ENCODE results near the gene GALNT10. TPM values are rescaled to one million over a fixed set of nuclear protein-coding genes. Genes with fewer than 3 reads are reported as not detected.

GALNT10 gene
- total RNA-seq, 1 donor from 2014 or later: 31.8 TPM

DNA sequence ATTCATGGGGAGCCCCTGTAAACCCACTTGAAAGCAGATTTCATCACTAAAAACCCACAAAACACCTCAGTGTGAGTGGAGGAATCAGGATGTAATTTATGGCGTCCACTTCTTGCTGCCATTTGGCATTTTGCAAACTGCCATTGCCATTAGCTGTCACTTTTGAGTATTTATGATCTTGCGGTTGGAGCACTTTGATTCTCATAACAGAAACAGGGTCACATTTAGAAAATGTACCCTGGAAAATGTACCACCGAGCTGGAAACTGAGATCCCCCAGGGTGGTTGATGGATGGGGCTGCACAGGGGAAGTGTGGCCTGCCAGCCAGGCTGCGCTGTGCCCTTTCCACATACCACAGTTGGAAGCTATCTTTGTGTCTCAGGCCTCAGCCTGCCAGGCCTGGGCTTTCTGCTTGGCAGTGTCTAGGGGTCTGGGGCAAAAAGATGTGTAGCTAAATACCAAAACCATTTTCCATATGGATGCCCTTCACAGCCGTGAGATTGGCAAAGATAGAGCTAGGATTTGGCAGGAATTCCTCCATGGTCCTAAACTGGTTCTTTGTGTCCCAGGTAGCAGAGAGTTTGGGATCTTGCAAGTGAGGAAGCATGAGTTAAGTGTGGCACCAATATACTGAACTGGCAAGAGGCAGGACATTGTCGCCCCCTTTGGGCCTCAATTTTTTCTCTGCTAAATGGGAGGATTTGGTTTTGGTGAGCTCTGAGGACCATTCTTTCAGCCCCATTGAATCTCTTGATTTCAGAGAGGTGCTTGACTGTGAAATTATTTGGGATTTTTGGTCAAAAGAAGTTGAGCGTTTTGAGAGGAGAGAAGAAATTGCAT, 46.2 kb downstream of the GALNT10 start:
- DNase-seq (ENCODE audit: low spot score): no peak

DNA sequence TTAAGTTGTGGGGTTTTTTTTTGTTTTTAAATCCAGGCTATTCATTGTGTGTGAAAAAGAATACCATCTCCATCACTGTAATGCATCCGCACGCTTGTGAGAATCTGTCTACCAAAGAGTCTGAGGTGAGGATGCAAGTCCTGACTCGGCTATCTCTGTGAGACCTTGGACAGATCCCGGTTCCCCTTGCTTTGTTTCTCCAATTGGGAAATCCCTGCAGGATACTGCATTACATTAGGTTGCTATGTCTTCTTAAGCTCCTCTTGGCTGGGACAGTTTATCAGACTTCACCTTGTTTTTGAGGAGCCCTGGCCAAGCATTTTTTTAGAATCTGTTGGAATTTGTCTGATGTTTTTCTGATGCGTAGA, 46.8 kb downstream of the GALNT10 start:
- DNase-seq (ENCODE audit: low spot score): no peak

DNA sequence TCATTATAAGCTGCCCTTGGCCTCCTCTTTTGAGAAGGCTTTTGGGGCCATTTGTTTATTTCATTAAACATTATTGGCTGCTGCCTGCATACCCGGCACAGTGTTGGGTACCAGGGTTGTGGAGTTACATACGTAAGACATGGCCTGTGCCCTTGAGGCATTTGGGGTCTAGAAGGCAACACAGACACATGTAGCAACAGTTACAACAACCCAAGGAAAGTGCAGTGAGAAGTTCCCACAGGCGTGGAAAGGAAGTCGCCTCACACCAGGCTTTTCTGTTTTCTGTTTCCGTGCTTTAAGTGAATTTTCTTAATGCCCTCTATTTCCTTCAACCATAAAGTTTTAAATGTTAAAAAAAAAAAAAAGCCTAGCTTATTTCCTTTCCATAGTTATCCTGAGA, 47.4 kb downstream of the GALNT10 start:
- no peak for DNase-seq (ENCODE audit: low spot score)

DNA sequence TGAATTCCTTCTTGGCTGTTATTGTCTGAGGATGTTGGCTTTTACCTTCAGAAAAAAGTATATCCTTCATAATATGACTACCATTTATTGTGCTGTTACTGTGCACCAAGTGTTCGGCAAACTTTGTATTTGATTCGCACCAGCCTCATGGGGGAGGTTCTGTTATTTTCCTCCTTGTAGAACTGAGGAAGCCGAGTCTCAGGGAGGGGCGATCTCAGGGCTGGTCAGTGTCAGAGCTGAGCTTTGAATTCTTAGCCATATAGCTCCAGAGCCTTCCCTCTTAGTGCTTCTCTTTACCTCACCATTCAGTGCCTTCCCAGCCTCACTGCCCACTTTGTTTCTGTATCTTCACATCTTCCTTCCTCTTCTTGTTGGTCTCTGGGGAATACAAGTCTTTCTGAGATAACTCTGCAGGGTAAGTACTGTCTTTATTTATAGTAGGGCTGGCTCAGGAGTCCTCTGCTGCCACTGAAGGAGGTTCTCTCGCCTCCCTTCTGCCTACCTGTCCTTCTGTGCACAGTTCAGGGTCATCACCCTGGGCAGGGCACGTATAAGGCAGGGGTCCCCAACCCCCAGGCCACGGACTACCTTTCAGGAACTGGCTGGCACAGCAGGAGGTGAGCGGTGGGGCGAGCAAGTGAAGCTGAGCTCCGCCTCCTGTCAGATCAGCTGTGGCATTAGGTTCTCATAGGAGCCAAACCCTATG, 48.4 kb downstream of the GALNT10 start:
- DNase-seq (ENCODE audit: low spot score): no peak

DNA sequence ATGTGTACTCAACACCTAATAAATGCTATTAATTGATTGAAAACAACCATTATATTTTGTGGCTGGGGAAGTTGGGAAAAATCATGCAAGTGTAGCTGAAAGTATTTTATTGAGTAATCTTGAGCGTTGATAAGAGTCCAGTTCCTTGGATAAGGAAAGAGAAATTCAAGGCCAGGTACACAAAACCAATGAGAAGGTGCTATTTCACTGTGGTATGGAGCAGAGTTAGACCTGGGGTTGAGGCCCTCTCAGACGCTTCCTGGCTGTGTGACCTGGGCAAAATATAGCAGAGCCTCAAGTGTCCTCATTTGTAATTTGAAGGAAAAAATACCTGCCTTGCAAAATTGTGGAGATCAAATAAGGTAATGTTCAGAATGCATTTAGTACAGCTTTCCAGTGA, 50.1 kb downstream of the GALNT10 start:
- DNase-seq (ENCODE audit: low spot score): no peak

DNA sequence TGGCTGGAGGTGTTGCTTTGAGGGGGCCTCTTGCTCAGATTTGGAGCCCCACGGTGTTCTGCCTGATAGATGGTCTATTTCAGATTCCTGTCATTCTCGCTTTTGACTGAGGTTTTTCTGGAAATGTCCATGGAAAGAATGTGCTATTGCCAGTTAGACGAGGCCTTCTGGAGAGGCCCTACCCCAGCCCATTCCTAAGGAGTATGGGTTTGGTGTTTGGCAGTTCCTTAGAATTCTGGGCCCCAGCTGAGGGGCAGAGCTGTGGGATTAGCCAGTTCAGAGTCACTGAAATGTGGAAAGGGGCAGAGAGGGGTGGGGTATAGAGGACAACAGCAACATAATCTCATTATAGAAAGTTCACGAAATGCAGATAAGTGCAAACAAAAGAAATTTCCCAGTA, 50.5 kb downstream of the GALNT10 start:
- peak; percentile 42 for DNase-seq (ENCODE audit: low spot score)

DNA sequence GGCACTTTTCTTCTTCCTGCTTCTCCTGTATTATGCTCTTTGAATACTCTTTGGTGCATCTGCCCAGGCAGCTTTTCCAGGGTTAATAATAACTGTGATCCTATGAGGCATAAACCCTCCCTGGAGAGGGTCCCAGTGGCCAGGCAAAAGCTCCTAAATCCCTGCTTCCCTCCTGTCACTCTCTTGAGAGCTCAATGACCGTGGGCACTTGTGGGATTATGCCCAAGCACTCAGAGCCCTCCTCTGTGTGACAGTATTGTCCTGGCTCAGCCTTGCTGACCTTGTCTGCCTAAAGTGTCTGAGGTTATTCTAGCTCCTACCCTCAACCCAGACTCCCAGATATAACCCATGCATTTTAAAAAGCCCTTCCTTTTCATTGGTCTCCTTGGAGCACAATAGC, 51.9 kb downstream of the GALNT10 start:
- no peak for DNase-seq (ENCODE audit: low spot score)

DNA sequence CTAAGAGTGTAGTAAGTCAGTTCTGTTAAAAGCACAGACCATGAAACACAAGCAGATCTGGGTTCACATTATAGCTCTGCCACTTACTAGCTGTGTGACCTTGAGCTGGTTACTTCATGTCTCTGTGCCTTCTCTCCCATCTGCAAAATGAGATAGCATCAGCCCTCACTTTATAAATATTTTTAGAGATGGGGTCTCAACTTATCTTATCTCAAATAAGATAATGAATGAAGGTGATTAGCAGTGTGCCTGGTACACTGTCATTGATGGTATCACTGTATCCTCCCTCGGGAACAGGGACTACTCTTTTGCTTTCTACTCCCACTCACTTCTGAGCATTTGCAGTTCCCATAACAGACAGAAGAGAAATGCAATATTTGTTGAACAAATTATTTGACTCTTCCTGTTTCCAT, 52.4 kb downstream of the GALNT10 start:
- DNase-seq (ENCODE audit: low spot score): no peak

DNA sequence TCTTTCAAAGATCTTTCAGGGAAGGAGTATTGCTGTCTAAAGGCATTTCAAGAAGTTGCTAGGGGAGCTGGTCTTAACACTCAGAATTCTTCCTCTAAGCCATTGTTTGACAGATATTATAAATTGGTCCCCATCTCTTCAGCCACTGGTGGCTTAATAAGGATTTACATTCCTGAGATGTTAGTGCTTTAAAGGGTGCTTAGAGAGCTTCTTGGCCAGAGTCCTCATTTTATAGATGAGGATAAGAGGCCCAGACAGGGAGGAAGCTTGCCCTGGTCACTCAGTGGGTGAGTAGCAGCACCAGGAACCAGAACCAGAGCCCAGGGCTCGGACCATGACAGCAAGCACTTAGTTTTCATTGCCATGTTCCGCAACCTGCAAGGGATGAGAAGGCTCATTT, 53.2 kb downstream of the GALNT10 start:
- peak; percentile 81 for DNase-seq (ENCODE audit: low spot score)

DNA sequence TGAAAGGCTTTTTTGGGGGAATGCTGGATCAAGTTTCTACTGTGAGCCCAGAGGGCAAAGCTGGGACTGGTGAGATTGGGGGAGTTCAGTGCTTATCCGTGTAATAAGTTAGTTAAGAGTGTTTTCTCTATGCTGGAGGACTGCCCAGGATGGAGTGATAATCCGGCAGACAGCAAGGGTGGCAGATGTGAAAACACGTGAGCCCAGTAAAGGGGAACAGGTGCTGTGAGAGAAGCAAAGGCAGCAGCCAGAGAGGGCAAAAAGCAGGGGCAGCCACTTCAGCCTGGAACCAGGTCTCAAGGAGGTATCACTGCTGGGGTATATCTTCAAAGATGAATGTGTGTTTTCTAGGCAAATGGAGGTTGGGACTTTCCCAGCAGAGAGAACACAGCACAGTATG, 53.9 kb downstream of the GALNT10 start:
- DNase-seq (ENCODE audit: low spot score): no peak

DNA sequence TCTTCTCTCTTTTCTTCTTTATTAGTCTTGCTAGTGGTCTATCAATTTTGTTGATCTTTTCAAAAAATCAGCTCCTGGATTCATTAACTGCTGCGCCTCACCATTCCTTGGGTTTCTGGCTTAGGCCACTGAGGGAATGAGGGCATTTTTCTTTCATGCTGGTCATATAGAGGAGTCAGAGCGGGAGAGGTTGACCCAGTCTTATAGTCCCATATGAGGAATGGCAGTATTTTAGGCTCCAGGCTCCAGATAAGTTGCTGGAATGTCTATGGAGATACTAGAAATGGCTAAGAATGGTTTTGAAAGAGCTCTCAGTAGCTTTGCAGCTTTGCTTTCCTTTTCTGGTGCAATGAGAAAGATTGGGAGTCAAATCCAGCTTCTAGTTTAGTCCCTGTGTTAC, 58.2 kb downstream of the GALNT10 start:
- DNase-seq (ENCODE audit: low spot score): peak; percentile 36

DNA sequence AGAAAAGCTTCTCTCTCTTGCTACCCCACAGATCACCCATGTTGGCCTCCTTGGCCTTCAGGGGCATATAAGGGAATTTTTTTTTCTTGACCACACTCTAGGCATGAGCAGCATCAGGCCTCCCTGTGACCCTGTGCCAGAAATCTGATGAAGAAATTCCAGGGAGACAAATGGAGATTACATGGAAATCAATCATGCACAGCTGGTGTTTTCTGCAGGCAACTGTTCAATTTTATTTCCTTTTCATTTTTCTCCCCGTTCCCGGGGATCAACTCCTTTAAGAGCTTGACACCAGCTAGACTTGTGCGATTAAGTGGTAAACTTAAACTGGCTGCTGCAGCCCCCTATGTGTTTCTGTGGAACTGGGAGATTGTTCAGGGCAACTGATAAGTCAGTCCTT, 59.3 kb downstream of the GALNT10 start:
- peak; percentile 60 for DNase-seq (ENCODE audit: low spot score)

DNA sequence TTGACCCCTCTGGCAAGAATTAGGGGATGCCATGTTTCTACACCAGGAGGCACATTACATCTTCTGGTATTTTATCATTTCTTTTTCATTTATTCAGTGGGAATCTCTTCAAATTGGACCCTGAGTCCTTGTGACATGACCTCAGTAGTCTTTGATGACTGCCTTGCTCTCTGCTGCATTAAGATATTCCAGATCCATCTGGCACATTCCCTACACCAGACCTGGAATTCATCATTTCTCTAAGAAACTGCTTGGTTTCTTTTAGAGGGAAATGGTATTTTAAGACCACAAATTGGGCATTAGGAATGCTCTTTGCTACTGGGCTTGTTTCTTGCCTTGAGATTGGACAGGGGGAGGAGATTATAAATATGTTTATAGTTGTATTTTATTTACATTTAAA, 61.0 kb downstream of the GALNT10 start:
- DNase-seq (ENCODE audit: low spot score): peak; percentile 81

DNA sequence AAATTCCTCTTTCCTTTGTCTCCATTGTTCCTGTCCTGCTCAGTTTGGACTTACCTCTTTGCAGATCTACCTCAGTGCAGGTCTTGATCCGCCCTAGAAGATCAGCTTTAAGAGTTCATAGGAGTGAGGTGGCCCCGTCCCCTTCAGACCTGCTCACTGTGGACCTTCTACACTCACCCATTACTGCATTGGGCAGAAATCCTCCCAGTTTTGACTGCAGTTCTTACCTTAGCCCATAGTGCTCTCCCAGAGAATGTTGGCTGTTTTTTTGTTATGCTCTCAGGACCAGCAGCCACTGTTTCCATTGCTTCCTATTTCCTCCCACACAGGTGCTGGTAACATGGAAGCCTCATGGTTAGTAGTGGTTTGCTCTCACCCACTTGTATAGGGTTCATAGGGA, 63.3 kb downstream of the GALNT10 start:
- no peak for DNase-seq (ENCODE audit: low spot score)

DNA sequence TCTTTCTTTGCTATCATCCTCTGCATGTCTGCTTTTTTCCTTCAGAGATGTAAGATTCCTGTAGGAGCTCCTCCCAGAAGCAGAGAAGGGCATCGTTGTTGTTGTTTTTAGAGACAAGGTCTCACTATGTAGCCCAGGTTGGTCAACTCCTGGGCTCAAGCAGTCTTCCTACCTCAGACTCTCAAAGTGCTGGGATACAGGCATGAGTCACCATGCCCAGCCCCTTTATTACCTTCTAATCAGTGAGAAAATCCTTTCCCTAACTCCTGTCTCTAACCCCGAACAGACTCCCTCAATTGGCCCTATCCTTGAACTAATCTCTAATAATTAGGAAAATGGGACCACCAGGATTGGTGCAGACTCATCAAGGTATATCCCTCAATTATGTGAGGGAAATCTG, 64.4 kb downstream of the GALNT10 start:
- no peak for DNase-seq (ENCODE audit: low spot score)

DNA sequence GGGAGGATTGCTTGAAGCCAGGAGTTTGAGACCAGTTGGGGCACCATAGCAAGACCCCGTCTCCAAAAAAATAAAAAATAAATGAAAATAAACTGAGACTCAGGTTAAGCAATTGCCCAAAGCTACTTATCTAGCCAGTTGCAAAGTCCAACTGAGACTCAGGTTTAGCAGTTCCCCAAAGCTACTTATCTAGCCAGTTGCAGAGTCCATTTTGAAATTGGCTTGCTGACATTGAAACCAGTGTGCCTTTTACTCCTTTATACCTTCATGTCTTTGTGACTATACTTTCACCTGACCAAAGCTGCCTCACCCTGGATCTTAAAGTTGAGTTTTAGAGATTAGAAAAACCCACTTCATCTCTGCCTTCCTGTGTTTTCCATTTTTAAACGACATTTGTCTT, 66.5 kb downstream of the GALNT10 start:
- DNase-seq (ENCODE audit: low spot score): no peak

DNA sequence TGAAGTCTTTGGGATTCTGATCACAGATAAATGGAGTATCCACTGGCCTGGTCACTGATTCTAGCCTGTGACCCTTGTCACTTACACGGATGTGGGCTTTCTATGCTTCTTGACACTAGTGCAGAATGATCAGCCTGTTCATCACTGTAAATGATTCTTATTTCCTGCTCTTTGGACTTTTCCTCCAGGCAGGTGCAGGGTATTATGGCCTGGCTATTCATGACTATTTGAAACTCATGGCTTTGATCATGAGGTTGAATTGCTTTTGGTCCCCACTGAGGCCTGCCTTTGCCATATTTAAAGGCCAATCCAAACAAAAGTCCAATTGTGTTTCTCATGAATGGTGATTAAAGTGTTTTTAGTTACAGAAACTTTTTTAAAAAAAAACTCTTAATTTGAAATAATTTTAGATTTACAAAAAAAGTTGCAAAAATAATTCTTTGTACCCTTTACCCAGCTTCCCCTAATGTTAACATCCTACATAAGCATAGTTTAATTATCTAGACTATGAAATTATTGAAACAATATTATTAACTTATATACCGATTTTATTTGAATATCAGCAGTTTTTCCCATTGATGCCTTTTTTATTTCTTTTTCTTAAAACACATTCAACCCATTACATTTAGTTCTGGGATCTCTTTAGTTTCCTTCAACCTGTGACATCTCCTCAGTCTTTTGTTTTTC, 68.1 kb downstream of the GALNT10 start:
- no peak for DNase-seq (ENCODE audit: low spot score)

DNA sequence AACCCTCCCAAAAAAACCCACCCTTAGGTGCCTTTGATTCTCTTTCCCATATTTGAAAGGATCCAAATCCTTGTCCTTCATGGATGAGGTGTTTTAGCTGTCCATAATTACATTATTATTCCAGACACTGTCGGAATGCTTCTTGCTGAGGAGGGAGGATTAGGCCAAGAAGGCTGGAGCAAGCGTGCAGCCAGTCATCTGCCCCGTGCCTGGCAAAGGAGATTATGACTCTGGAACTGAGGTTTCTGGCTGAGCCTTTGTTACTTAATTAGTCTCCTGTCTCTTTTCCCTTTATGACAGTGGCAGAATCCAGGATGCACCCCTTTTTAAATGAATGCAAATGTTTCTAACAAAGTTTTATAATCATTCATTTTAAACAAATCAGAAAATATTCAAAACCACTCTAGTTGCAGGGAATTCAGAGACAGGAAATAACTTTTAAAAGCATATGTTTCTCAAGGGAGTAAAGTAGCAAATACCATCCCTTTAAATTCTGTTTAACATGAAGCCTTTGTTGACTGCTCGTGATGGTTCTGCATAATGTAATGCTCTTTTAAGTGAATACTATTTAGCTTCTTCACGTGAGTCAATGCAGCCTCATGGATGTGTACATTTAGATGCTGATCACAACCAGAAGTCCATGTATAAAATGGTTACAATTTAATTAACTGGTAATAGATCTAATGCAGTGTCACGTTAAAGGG, 69.8 kb downstream of the GALNT10 start:
- DNase-seq (ENCODE audit: low spot score): peak; percentile 64

DNA sequence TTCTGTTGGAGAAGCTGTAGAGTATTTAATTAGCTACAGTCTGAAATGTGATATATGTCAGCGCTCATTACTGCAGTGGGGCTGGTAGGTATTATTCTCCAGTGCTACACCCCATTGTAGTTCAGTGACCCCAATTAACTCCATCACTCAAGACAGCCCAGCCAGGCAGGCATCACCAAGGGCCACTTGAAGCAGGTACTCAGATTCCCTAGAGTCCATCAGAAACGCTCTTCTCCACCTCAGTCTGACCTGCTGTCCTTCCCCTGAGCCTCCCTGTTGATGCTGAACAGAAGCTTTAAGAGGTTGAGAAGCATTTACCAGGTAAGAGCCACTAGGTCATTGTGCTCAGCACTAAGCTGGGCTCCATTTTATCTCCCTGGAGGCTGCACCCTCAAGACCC, 71.8 kb downstream of the GALNT10 start:
- DNase-seq (ENCODE audit: low spot score): no peak

DNA sequence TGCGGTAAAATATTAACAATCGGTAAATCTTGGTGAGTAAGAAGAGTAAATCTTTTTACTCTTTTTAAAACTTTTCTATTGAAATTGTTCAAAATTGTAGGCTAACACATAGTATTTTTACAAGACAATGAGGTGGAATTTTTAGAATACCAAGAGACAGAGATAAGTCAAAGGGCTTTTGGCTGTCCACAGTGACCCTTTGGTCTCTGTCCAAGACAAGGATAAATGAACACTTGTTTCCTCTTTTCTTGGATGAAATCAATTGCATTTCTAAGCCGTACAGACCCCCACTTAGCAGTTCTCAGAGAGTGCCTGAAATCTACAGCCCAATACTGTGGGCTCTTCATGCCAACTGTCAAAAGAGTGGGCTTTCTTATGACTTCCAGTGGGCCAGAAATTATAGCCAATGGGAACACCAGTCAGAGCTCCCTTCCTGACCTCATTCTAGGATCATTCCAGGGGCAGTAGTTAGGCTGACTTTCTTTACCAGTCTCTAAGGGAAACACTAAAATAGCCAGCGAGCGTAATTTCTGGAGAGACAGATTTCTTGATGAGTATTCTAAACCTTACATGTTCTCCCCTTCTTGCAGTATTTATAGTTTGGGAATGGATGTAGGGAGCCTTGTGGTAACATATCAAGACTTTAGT, 74.1 kb downstream of the GALNT10 start:
- DNase-seq (ENCODE audit: low spot score): no peak

DNA sequence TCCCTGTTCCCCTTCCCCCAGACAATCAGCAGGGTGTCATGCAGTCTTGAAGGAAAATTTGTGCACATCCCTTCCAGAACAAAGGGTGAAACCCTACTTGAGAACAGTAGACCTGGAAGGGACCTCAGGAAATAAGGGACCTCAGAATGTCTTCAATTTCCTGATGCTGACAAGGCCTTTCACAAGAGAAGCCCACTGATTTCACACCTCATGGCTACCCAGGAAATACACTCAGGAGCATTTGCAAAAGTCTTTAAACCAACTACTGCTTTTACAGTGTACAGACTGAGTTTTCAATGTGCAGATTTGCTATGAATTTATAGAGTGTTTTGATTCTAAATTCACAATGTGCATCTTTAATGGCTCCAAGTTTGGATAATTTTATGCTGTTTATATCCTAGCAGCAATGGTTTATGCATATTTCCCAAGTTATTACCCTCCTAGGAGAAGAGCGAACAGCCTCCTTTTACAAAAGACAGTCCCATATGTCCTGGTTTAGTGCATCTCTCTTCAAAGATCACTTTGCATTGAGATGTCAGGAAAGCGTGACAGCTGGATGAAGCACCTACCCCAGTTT, 74.8 kb downstream of the GALNT10 start:
- no peak for DNase-seq (ENCODE audit: low spot score)

All from umbilical cord (tissue), 2 donors.